Choroid plexus epithelial cell (primary cell): ENCODE measurements around the gene LNX2.

Source experiments
- DNase-seq: peaks from one replicate; pipeline ENCODE4 v3.0.0-alpha.2; 2010; ENCODE audit warnings: low read depth
- H3K4me3 ChIP-seq: 2 replicates; pipeline ENCODE4 v1.5.1; 2011; ENCODE audit warnings: low read depth, mild to moderate bottlenecking, control low read depth, low read length, moderate library complexity
- TF ChIP-seq, protein P1 (sequence below): conservative IDR thresholded peaks from 2 replicates; pipeline ENCODE4 v1.5.1; 2011; ENCODE audit warnings: low read depth, mild to moderate bottlenecking, control low read depth, inconsistent platforms, low read length, moderate library complexity

The LNX2 gene

DNA sequence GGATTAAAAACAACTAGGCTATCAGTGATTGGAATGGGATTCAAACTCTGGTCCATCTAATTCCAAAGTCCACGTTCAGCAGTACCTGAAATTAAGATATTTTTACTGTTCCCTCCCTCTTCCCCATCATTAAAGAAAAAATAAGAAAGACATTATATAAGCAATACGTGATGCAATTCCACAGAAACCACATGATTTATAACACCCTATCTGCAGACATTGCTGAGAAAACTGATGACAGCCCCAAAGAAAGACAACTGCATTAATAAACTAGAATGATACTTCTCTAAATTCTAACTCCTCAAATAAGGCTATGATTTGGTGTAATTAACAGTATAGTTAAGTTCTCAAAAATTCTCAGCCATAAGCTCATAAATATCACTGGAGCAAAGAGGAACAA, 19.1 kb downstream of the LNX2 start:
- H3K4me3 ChIP-seq: no peak overlapping the region
- TF ChIP-seq, protein P1, sequence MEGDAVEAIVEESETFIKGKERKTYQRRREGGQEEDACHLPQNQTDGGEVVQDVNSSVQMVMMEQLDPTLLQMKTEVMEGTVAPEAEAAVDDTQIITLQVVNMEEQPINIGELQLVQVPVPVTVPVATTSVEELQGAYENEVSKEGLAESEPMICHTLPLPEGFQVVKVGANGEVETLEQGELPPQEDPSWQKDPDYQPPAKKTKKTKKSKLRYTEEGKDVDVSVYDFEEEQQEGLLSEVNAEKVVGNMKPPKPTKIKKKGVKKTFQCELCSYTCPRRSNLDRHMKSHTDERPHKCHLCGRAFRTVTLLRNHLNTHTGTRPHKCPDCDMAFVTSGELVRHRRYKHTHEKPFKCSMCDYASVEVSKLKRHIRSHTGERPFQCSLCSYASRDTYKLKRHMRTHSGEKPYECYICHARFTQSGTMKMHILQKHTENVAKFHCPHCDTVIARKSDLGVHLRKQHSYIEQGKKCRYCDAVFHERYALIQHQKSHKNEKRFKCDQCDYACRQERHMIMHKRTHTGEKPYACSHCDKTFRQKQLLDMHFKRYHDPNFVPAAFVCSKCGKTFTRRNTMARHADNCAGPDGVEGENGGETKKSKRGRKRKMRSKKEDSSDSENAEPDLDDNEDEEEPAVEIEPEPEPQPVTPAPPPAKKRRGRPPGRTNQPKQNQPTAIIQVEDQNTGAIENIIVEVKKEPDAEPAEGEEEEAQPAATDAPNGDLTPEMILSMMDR: no peak
- DNase-seq: no peak

GRCh38 chr13:27600711-27601110, 19.6 kb downstream of the LNX2 start:
- H3K4me3 ChIP-seq: no peak overlapping the region
- TF ChIP-seq, protein P1: no peak
- no peak for DNase-seq

- TF ChIP-seq, protein P1: no peak
- DNase-seq: peak; percentile 84
- H3K4me3 ChIP-seq: no peak overlapping the region
Observed at GRCh38 chr13:27599845-27600553, 20.3 kb downstream of the LNX2 start.

DNA sequence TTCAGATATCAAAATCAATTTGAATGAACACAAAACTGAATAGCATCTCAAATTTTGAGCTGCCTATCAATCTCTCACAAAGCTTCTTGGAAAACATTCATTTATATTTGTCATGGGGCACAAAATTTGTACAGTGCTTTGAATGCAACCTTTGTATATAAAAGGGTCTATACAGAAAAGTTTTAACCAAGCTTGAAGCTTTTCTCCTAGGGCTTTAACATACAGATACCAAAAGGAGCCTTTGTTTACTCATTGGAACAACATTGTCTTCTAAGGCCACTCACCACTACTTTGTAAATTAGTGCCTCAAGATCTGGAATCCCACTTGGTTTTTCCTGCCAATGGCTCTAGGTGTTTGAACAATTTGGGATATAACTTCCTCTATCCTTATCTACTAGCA, 21.2 kb downstream of the LNX2 start:
- TF ChIP-seq, protein P1: no peak
- H3K4me3 ChIP-seq: no peak overlapping the region
- DNase-seq: no peak

GRCh38 chr13:27595055-27595811, 25.1 kb downstream of the LNX2 start:
- TF ChIP-seq, protein P1: no peak
- no peak for DNase-seq
- H3K4me3 ChIP-seq: no peak overlapping the region

DNA sequence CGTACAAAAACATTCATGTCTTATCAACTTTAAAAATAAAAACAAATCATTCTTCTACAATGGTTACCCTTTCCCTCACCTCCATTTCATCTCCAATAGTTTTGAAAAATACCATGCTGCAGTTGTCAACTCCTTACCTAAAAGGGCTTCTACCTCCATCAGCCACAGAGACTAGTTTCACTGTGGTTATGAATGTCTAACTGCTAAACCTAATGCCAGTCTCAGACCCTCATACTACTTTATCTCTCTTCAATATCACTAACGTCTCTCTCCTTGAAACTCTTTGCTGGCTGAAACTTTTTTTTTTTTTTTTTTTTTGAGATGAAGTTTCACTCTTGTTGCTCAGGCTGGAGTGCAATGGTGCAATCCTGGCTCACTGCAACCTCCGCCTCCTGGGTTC, 27.1 kb downstream of the LNX2 start:
- TF ChIP-seq, protein P1: no peak
- no peak overlapping the region for H3K4me3 ChIP-seq
- DNase-seq: no peak
